HepG2 (cell line): ENCODE results near the gene SKIL. TPM values are rescaled to one million over a fixed set of nuclear protein-coding genes. Genes with fewer than 3 reads are reported as not detected.

Experiments
- ATAC-seq: fragments of 200-7000 bp; cut with Tn5 transposase; 3 replicates; pipeline ENCODE4 v1.9.1; 2020; ENCODE audit warnings: mild to moderate bottlenecking, moderate library complexity
- BruUV-seq: library from RNA; stranded (reverse); fragments of 400-500 nt; replicated peaks from 2 replicates; lab custom pipeline; 2021; lab: Mats Ljungman, UMichigan
- CTCF ChIA-PET: fragments of 300-600 bp; formaldehyde crosslinking; extraction: SDS; loops from one replicate; lab custom pipeline; 2021; ENCODE audit warnings: low total read pairs, inconsistent platforms, low intra/inter-chr PET ratio; lab: Yijun Ruan, JAX
- POLR2A ChIA-PET: fragments of 350-600 bp; sonication (Branson Sonifier 250); formaldehyde crosslinking; loops from one replicate; lab custom pipeline; 2020; ENCODE audit warnings: antibody characterized with exemption, inconsistent platforms; lab: Yijun Ruan, JAX
- DNase-seq: peaks from one replicate; pipeline ENCODE4 v3.0.0-alpha.2; 2015; ENCODE audit warnings: low spot score
- FAIRE-seq: peaks from 3 replicates; lab custom pipeline; 2011; peaks lifted over from hg19 to GRCh38; lab: Jason Lieb, UNC
- H2AFZ ChIP-seq: one replicate; pipeline ENCODE4 v1.6.1; 2011; ENCODE audit warnings: low read length, inconsistent platforms
- H3K27ac ChIP-seq: fragments of 300-600 bp; 3 replicates; pipeline ENCODE4 v1.8.0; 2011; ENCODE audit warnings: mixed run types, mild to moderate bottlenecking, mixed read lengths, low read length, inconsistent platforms; ENCODE audit not compliant: insufficient read depth; ENCODE audit errors: extremely low read length
- H3K27me3 ChIP-seq, 2 experiments: fragments of 200-600 bp in 1 of 2; 2 replicates in 1 of 2; 3 replicates in 1 of 2; pipeline versions ENCODE4 v1.6.0 to v1.8.0; 2011; ENCODE audit warnings: low read length in 2 of 2, mild to moderate bottlenecking in 2 of 2, moderate library complexity in 2 of 2, inconsistent platforms in 1 of 2; ENCODE audit not compliant: insufficient read depth in 2 of 2, control insufficient read depth in 1 of 2
- H3K36me3 ChIP-seq, 2 experiments: fragments of 200-600 bp in 1 of 2; replicated peaks in 1 of 2; 2 replicates in 1 of 2; 3 replicates in 1 of 2; pipeline versions ENCODE4 v1.5.1 to v1.8.0; 2011; ENCODE audit warnings: low read length in 2 of 2, inconsistent platforms in 1 of 2; ENCODE audit not compliant: insufficient read depth in 2 of 2, control insufficient read depth in 1 of 2
- H3K4me1 ChIP-seq: 2 replicates; pipeline ENCODE4 v1.5.1; 2012; ENCODE audit warnings: low read length, inconsistent platforms; ENCODE audit not compliant: insufficient read depth
- H3K4me2 ChIP-seq: 2 replicates; pipeline ENCODE4 v1.6.0; 2011; ENCODE audit warnings: low read depth, low read length, inconsistent platforms
- H3K4me3 ChIP-seq, 3 experiments: fragments of 200-600 bp in 1 of 3; sonication (generic), shearing (Covaris generic) in 1 of 3; replicated peaks in 1 of 3; 2 replicates each; pipeline ENCODE4 v1.5.1; 2011 to 2016; ENCODE audit warnings: low read length in 3 of 3, inconsistent platforms in 2 of 3, low read depth in 2 of 3, mild to moderate bottlenecking in 2 of 3, control low read depth in 1 of 3, mixed read lengths in 1 of 3; ENCODE audit not compliant: insufficient read depth in 1 of 3
- H3K79me2 ChIP-seq: one replicate; pipeline ENCODE4 v1.6.1; 2011; ENCODE audit warnings: low read length, inconsistent platforms; ENCODE audit not compliant: insufficient read depth
- H3K9ac ChIP-seq: 2 replicates; pipeline ENCODE4 v1.6.0; 2011; ENCODE audit warnings: mild to moderate bottlenecking, low read depth, low read length, inconsistent platforms; ENCODE audit not compliant: insufficient read depth
- H3K9me3 ChIP-seq: 2 replicates; pipeline ENCODE4 v1.5.1; 2012; ENCODE audit warnings: mild to moderate bottlenecking, low read length
- H4K20me1 ChIP-seq: 2 replicates; pipeline ENCODE4 v1.6.0; 2011; ENCODE audit warnings: inconsistent platforms, mild to moderate bottlenecking, low read length, moderate library complexity; ENCODE audit not compliant: insufficient read depth
- MIXL1 ChIP-seq: IDR thresholded peaks from 2 replicates; pipeline ENCODE4 v1.6.1; 2016
- SMC3 ChIP-seq: IDR thresholded peaks from 2 replicates; pipeline ENCODE4 v1.6.1; 2011; ENCODE audit warnings: low read length, improper control_type of control experiment
- STAG1 ChIP-seq: sonication (generic); formaldehyde crosslinking; IDR thresholded peaks from 2 replicates; pipeline ENCODE4 v1.4.0; 2020; ENCODE audit warnings: missing genetic modification reagents
- U2AF1 ChIP-seq: fragments of 200-400 bp; formaldehyde crosslinking; optimal IDR thresholded peaks from 2 replicates; pipeline ENCODE3; 2017; ENCODE audit warnings: mild to moderate bottlenecking, low read depth, low read length
- ZC3H4 ChIP-seq: sonication (generic); formaldehyde crosslinking; IDR thresholded peaks from 2 replicates; pipeline ENCODE4 v1.4.0; 2020; ENCODE audit warnings: missing genetic modification reagents, borderline replicate concordance
- WGBS: methylation state at CpG from one replicate; pipeline ENCODE4 v1.1.6; 2017; ENCODE audit warnings: low lambda C conversion rate; 5-methylcytosine and 5-hydroxymethylcytosine counted together
- in situ Hi-C: cut with HindIII; loops from 2 replicates; pipeline ENCODE4 v1.10.0; 2017; ENCODE audit warnings: low pct_unique_long_range_greater_than_20kb; ENCODE audit not compliant: extremely low pct_ligation_motif_present
- intact Hi-C: fragments of 100-400 bp; cut with micrococcal nuclease; formaldehyde crosslinking; loops from one replicate; pipeline ENCODE4 v1.10.0; 2022; ENCODE audit not compliant: unreplicated experiment
- polyA plus RNA-seq, 8 experiments: library from polyadenylated mRNA; depleted of rRNA in 3 of 8; stranded (reverse) in 7 of 8; unstranded in 1 of 8; fragments of >200 nt; fragmentation: Illumina TruSeq in 4 of 8; extraction: Trizol in 4 of 8; gene quantifications; 2 replicates each; pipeline versions ENCODE4 v1.2.1 to v1.2.3, GENCODE V29; 2011 to 2016; ENCODE audit warnings: low read depth in 4 of 8, missing spikeins in 1 of 8, mixed read lengths in 1 of 8; ENCODE audit not compliant: insufficient read depth in 1 of 8
- total RNA-seq, 5 experiments: library from RNA; depleted of rRNA; stranded (reverse); fragments of >200 nt; fragmentation: Illumina TruSeq; extraction: Trizol; gene quantifications; 2 replicates each; pipeline ENCODE4 v1.2.3, GENCODE V29; 2016; ENCODE audit warnings: low read depth in 1 of 5
- TF ChIP-seq, protein P1 (sequence below): sonication (generic); formaldehyde crosslinking; IDR thresholded peaks from 2 replicates; pipeline ENCODE4 v1.5.0; 2020; ENCODE audit warnings: mild to moderate bottlenecking, missing genetic modification reagents, moderate library complexity
- TF ChIP-seq, protein P2 (sequence below): IDR thresholded peaks from 2 replicates; pipeline ENCODE4 v1.6.1; 2012; ENCODE audit warnings: low read depth, low read length, improper control_type of control experiment

Gene SKIL
- total and polyA plus RNA-seq, 2 of the 13 experiments (the other 11 are each of a cell fraction or from before 2014, with no cell fraction given), result 5.2 to 20.7 TPM

DNA sequence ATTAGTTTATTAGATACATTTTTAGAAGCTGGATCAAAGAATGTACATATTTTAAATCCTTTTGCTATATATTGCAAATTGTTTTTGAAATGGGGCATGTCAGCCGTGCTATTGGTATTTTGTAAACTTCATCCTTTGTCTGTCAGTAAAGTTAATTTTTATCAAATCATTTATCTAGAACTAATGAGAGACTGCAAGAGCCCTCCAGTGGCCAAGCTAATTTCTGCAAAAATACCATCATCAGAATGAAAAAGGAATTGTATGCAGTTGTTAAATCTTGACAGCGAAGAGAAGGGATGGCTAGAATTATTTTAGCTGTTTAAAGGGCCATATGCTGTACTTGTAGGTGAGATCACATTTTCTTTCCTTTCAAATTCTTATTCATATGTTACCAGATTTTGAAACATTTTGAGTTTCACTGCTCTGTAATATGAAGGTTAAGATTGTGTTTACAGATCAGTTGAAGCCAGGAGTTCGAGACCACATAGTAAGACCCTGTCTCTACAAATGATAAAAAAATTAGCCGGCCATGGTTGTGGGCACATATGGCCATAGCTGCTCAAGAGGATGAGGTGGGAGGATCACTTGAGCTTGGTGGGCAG is 53.0 kb downstream of the SKIL start:
- H3K27me3 ChIP-seq, result no peaks in the 10 kb centered on the region; a peak in 1 of 5 replicates
- no peak overlapping the region for H3K27ac ChIP-seq
- WGBS, result 25% methylated on average over 4 of the region's 4 CpGs
- no peak overlapping the region for H2AFZ ChIP-seq
- TF ChIP-seq, protein P1, sequence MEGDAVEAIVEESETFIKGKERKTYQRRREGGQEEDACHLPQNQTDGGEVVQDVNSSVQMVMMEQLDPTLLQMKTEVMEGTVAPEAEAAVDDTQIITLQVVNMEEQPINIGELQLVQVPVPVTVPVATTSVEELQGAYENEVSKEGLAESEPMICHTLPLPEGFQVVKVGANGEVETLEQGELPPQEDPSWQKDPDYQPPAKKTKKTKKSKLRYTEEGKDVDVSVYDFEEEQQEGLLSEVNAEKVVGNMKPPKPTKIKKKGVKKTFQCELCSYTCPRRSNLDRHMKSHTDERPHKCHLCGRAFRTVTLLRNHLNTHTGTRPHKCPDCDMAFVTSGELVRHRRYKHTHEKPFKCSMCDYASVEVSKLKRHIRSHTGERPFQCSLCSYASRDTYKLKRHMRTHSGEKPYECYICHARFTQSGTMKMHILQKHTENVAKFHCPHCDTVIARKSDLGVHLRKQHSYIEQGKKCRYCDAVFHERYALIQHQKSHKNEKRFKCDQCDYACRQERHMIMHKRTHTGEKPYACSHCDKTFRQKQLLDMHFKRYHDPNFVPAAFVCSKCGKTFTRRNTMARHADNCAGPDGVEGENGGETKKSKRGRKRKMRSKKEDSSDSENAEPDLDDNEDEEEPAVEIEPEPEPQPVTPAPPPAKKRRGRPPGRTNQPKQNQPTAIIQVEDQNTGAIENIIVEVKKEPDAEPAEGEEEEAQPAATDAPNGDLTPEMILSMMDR (CRISPR knock-in tag), result peak; percentile 55
- no peak for TF ChIP-seq U2AF1
- no peak for TF ChIP-seq ZC3H4 (CRISPR knock-in tag)
- TF ChIP-seq SMC3, result peak; percentile 58
- 0 out of 2 replicates have a peak, but pooled peaks have one; percentile 40 for TF ChIP-seq MIXL1
- peak; percentile 62 for TF ChIP-seq STAG1 (CRISPR knock-in tag)
- TF ChIP-seq, protein P2, sequence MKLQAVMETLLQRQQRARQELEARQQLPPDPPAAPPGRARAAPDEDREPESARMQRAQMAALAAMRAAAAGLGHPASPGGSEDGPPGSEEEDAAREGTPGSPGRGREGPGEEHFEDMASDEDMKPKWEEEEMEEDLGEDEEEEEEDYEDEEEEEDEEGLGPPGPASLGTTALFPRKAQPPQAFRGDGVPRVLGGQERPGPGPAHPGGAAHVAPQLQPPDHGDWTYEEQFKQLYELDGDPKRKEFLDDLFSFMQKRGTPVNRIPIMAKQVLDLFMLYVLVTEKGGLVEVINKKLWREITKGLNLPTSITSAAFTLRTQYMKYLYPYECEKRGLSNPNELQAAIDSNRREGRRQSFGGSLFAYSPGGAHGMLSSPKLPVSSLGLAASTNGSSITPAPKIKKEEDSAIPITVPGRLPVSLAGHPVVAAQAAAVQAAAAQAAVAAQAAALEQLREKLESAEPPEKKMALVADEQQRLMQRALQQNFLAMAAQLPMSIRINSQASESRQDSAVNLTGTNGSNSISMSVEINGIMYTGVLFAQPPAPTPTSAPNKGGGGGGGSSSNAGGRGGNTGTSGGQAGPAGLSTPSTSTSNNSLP, result peak; percentile 66
- intact Hi-C loops (loop anchor here (1.0 kb wide), 1 partner anchor 100 kb away; no protein-coding TSS in a partner anchor), in situ Hi-C loops (loop anchor here (5.0 to 10.0 kb wide), 2 partner anchors 98 to 284 kb away; no protein-coding TSS in a partner anchor)
- no peak for ATAC-seq
- H3K4me2 ChIP-seq, result no peak overlapping the region
- no peaks in the 10 kb centered on the region for H3K4me1 ChIP-seq
- H3K9me3 ChIP-seq, result no peaks in the 10 kb centered on the region
- no peaks in the 10 kb centered on the region for H3K79me2 ChIP-seq
- H3K9ac ChIP-seq, result no peak overlapping the region
- no peak for FAIRE-seq
- POLR2A ChIA-PET, result no interaction called here
- BruUV-seq, result no TSS peak
- no peak for DNase-seq
- H3K4me3 ChIP-seq, result no peak overlapping the region
- no peaks in the 10 kb centered on the region for H3K36me3 ChIP-seq
- CTCF ChIA-PET, result interaction anchor here (2.4 kb wide), 1 partner anchor 101 kb away, joined by 22 read pairs; no protein-coding TSS in a partner anchor
- H4K20me1 ChIP-seq, result no peaks in the 10 kb centered on the region
